ENCODE measurements around the gene PCBD1.

DNA sequence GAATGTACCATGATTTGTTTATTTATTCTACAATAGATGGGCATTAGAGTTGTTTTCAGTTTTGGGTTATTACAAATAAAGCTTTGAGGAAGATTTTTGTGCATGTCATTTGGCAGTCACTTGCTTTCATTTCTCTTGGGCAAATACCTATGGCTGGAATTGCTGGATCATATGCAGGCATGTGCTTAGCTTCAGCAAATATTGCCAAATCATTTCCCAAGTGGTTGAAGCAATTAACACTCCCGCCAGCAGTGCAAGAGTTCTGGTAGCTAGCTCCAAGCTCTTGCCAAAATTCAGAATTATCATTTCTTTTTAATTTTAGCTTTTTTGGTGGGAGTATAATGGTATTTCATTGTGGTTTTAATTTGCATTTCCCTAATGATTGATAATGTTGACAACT lies 32.9 kb upstream of the PCBD1 start:
- TF ChIP-seq, protein P1, sequence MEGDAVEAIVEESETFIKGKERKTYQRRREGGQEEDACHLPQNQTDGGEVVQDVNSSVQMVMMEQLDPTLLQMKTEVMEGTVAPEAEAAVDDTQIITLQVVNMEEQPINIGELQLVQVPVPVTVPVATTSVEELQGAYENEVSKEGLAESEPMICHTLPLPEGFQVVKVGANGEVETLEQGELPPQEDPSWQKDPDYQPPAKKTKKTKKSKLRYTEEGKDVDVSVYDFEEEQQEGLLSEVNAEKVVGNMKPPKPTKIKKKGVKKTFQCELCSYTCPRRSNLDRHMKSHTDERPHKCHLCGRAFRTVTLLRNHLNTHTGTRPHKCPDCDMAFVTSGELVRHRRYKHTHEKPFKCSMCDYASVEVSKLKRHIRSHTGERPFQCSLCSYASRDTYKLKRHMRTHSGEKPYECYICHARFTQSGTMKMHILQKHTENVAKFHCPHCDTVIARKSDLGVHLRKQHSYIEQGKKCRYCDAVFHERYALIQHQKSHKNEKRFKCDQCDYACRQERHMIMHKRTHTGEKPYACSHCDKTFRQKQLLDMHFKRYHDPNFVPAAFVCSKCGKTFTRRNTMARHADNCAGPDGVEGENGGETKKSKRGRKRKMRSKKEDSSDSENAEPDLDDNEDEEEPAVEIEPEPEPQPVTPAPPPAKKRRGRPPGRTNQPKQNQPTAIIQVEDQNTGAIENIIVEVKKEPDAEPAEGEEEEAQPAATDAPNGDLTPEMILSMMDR (IDR thresholded peaks at IDR 0.05) = no peak
- no peak for TF ChIP-seq POLR2A (IDR thresholded peaks at IDR 0.05)
